Pancreas (tissue), 10 donors: ENCODE results near the gene OLFML1. TPM values are rescaled to one million over a fixed set of nuclear protein-coding genes. Genes with fewer than 3 reads are reported as not detected.

Source experiments
- ATAC-seq, 4 donors: fragments of 200-7000 bp; cut with Tn5 transposase; one replicate each; pipeline versions ENCODE4 v1.8.0 to v1.9.1; 2020; ENCODE audit warnings: mild to moderate bottlenecking in 4 of 4, moderate library complexity in 4 of 4
- DNase-seq, 6 donors: peaks; one replicate each; pipeline ENCODE4 v3.0.0-alpha.2; 2020
- FAIRE-seq: peaks from 2 replicates; lab custom pipeline; 2012; peaks lifted over from hg19 to GRCh38; lab: Jason Lieb, UNC
- H3K27ac ChIP-seq, 4 donors: fragments of 200-600 bp; sonication (generic); 1 replicate in 3 of 4; 2 replicates in 1 of 4; pipeline versions ENCODE4 v1.5.0 to v1.8.0; 2020
- H3K27me3 ChIP-seq, 4 donors: fragments of 200-600 bp; one replicate each; pipeline ENCODE4 v1.8.0; 2021
- H3K36me3 ChIP-seq, 3 donors: fragments of 200-600 bp; sonication (generic) in 1 of 3; one replicate each; pipeline versions ENCODE4 v1.5.0 to v1.8.0; 2020 to 2021
- H3K4me1 ChIP-seq, 3 donors: fragments of 200-600 bp; one replicate each; pipeline ENCODE4 v1.8.0; 2021
- H3K4me3 ChIP-seq, 4 donors: fragments of 200-600 bp; sonication (generic) in 2 of 4; one replicate each; pipeline versions ENCODE4 v1.5.0 to v1.8.0; 2020 to 2021
- H3K9me3 ChIP-seq, 4 donors: fragments of 200-600 bp; one replicate each; pipeline ENCODE4 v1.8.0; 2021
- WGBS, 2 donors: extraction: QIAGEN DNeasy Blood & Tissue Kit; methylation state at CpG; one replicate each; pipeline ENCODE4 v1.1.7; 2013; 5-methylcytosine and 5-hydroxymethylcytosine counted together
- intact Hi-C, 3 donors: fragments of 100-400 bp; cut with DNase I; formaldehyde crosslinking; loops; one replicate each; pipeline versions ENCODE4 v1.11.1 to v1.14.2; 2022
- polyA plus RNA-seq, 2 donors: library from polyadenylated mRNA; stranded (reverse); fragments of 200-250 nt; gene quantifications; one replicate each; pipeline ENCODE4 v1.2.3, GENCODE V29; 2013
- total RNA-seq, 6 donors: library from RNA; stranded (reverse); fragmentation: NEBNext Ultra II Directional in 4 of 6; extraction: Animal tissue kit (Norgen Biotek cat#: 25700) in 4 of 6; gene quantifications; one replicate each; pipeline versions ENCODE4 v1.2.1 to v1.2.4, GENCODE V29; 2021 to 2023
- TF ChIP-seq, protein P1 (sequence below), 4 donors: fragments of 200-600 bp; sonication (generic) in 3 of 4; IDR thresholded peaks; one replicate each; pipeline versions ENCODE4 v1.5.0 to v1.8.0; 2021; ENCODE audit warnings: antibody characterized with exemption in 4 of 4
- donor health status: healthy with polysubstance abuse.
- donor health status: DM: no; HTN: no; CAD: no; lungs with moderate emphysema.
- donor health status: DM: no; HTN: no; CAD: no.
- donor health status: control.
- donor health status: control.
- donor health status: Bipolar disorder and iron deficiency.
- donor health status: DM: yes; HTN: yes; CAD: no.
- donor health status: DM: no; HTN: no; CAD: no.
- donor health status: DM: no; HTN: no; CAD: no.
- donor health status: DM: yes; HTN: yes; CAD: no.

Gene OLFML1
- total and polyA plus RNA-seq, 8 donors, result 0.32 to 7.0 (median 0.99) TPM

DNA sequence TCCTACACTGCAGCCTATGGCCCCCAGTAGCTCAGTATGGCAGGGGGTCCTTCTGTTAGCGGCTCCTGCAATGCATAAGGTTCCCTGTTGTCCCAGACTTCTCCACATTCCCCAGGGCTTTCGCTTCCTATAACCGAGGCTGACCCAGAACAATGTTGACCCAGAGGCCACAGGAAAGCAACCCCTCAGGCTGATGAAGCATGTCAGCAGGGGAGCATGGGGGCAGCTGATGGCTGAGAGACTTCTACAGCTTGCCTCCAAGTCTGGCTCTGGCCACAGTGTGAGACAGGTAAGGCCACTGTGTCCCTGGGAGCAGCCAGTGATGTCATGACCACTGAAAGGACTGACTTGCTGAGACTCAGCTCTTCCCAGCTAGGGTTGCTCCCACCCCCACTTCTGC is 15.9 kb downstream of the OLFML1 start:
- intact Hi-C loops, result no loop called here
- no peak for ATAC-seq
- 84 to 88% methylated on average over 3 of the region's 3 CpGs for WGBS, 2 donors
- Histone ChIP-seq H3K9me3 (no peaks in the 10 kb centered on the region), H3K36me3 (no peaks in the 10 kb centered on the region), H3K27ac (no peak overlapping the region), H3K27me3 (no peaks in the 10 kb centered on the region), H3K4me1 (no peaks in the 10 kb centered on the region), H3K4me3 (no peak overlapping the region)
- no peak for FAIRE-seq
- TF ChIP-seq, protein P1, sequence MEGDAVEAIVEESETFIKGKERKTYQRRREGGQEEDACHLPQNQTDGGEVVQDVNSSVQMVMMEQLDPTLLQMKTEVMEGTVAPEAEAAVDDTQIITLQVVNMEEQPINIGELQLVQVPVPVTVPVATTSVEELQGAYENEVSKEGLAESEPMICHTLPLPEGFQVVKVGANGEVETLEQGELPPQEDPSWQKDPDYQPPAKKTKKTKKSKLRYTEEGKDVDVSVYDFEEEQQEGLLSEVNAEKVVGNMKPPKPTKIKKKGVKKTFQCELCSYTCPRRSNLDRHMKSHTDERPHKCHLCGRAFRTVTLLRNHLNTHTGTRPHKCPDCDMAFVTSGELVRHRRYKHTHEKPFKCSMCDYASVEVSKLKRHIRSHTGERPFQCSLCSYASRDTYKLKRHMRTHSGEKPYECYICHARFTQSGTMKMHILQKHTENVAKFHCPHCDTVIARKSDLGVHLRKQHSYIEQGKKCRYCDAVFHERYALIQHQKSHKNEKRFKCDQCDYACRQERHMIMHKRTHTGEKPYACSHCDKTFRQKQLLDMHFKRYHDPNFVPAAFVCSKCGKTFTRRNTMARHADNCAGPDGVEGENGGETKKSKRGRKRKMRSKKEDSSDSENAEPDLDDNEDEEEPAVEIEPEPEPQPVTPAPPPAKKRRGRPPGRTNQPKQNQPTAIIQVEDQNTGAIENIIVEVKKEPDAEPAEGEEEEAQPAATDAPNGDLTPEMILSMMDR (IDR thresholded peaks at IDR 0.05), result no peak
- no peak for DNase-seq

DNA sequence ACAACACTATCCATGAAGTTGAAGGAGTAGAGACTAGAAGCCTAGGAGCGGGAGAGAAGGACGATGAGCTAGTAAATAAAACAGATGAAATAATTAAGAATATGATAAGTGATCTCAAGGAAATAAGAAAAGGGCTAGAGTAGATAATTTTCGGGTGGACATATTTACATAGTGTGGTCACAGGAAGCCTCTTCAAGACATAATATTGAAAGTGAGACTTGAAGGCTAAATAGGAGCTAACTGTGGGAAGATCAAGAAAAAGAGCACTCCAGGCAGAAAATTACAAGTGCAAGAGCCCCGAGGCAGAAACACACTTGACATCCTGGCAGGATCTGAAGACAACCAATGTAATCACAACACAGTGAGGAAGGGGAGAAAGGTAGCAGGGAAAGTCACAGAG is 16.6 kb downstream of the OLFML1 start:
- intact Hi-C loops, result no loop called here
- FAIRE-seq, result no peak

GRCh38 chr11:7506243-7506642 is 20.9 kb downstream of the OLFML1 start:
- H3K27ac ChIP-seq, result no peak overlapping the region
- FAIRE-seq (no peak), ATAC-seq (no peak), DNase-seq (no peak)
- H3K27me3 ChIP-seq, result no peaks in the 10 kb centered on the region
- H3K4me1 ChIP-seq, result peaks cover 0 to 12% (median 4%) of the 10 kb centered on the region in 3 donors
- H3K36me3 ChIP-seq, result no peaks in the 10 kb centered on the region
- no peaks in the 10 kb centered on the region for H3K9me3 ChIP-seq
- TF ChIP-seq, protein P1 (IDR thresholded peaks at IDR 0.05), result no peak
- WGBS, 2 donors, result 95 to 96% methylated on average over 3 of the region's 3 CpGs
- H3K4me3 ChIP-seq, result no peak overlapping the region
- intact Hi-C loops, result no loop called here

More for the DNA sequence above, 16.6 kb downstream of the OLFML1 start:
- Histone ChIP-seq H3K27ac (no peak overlapping the region), H3K9me3 (no peaks in the 10 kb centered on the region), H3K36me3 (no peaks in the 10 kb centered on the region), H3K4me3 (no peak overlapping the region), H3K27me3 (no peaks in the 10 kb centered on the region), H3K4me1 (no peaks in the 10 kb centered on the region)
- WGBS, 2 donors, result 71 to 73% methylated on average over 4 of the region's 4 CpGs
- TF ChIP-seq, protein P1 (IDR thresholded peaks at IDR 0.05), result no peak
- ATAC-seq (no peak), DNase-seq (no peak)

DNA sequence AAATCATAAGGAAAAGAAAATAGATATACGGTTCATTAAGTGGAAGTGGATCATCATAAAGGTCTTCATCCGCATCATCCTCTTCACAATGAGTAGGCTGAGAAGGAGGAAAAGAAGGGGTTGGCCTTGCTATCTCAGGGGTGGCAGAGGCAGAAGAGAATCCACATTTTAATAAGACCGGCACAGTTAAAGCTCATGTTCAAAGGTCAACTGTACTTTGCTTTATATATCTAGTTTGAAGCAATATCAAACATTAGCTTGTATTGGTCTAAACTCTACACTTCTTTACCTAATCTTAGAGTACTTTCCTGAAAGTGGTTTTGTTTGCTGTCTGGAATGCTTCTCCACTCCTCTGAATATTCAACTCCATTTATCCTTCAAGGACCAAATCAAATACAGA is 22.8 kb downstream of the OLFML1 start:
- TF ChIP-seq, protein P1 (IDR thresholded peaks at IDR 0.05), result no peak
- Histone ChIP-seq H3K27me3 (no peaks in the 10 kb centered on the region), H3K4me3 (no peak overlapping the region), H3K27ac (no peak overlapping the region), H3K36me3 (no peaks in the 10 kb centered on the region), H3K4me1 (peaks cover 13 to 28% (median 22%) of the 10 kb centered on the region in 3 donors), H3K9me3 (no peaks in the 10 kb centered on the region)
- WGBS, 2 donors, result 59 to 62% methylated on average over 3 of the region's 3 CpGs
- intact Hi-C loops, result no loop called here
- DNase-seq (no peak), FAIRE-seq (no peak), ATAC-seq (no peak)

DNA sequence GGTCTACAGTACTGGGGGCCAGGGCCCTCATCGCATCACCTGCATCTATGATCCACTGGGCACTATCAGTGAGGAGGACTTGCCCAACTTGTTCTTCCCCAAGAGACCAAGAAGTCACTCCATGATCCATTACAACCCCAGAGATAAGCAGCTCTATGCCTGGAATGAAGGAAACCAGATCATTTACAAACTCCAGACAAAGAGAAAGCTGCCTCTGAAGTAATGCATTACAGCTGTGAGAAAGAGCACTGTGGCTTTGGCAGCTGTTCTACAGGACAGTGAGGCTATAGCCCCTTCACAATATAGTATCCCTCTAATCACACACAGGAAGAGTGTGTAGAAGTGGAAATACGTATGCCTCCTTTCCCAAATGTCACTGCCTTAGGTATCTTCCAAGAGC is 24.7 kb downstream of the OLFML1 start:
- Histone ChIP-seq H3K36me3 (no peaks in the 10 kb centered on the region), H3K4me1 (peaks cover 13 to 28% (median 27%) of the 10 kb centered on the region in 3 donors), H3K27me3 (no peaks in the 10 kb centered on the region), H3K27ac (no peak overlapping the region), H3K9me3 (no peaks in the 10 kb centered on the region), H3K4me3 (no peak overlapping the region)
- DNase-seq (no peak), FAIRE-seq (no peak), ATAC-seq (no peak)
- intact Hi-C loops, result no loop called here
- 94 to 95% methylated on average over 2 of the region's 2 CpGs for WGBS, 2 donors
- TF ChIP-seq, protein P1 (IDR thresholded peaks at IDR 0.05), result no peak
